Raji (cell line): ENCODE measurements around the gene LMF1.

ENCODE experiments used
- POLR2A ChIP-seq: IDR thresholded peaks from 2 replicates; pipeline ENCODE4 v1.6.1; 2011; ENCODE audit warnings: low read depth, low read length, control low read depth; ENCODE audit not compliant: insufficient read depth

Gene LMF1

GRCh38 chr16:886802-887731, 83.7 kb downstream of the LMF1 start:
- TF ChIP-seq POLR2A, result no peak

GRCh38 chr16:886084-886543, 84.7 kb downstream of the LMF1 start:
- TF ChIP-seq POLR2A, result no peak

- TF ChIP-seq POLR2A, result no peak
Observed at GRCh38 chr16:885391-885790, 85.4 kb downstream of the LMF1 start.

- no peak for TF ChIP-seq POLR2A
Observed at GRCh38 chr16:884232-884631, 86.6 kb downstream of the LMF1 start.

GRCh38 chr16:883781-884180, 87.0 kb downstream of the LMF1 start:
- no peak for TF ChIP-seq POLR2A

- TF ChIP-seq POLR2A, result no peak
Observed at GRCh38 chr16:883340-883739, 87.4 kb downstream of the LMF1 start.

GRCh38 chr16:882256-882655, 88.5 kb downstream of the LMF1 start:
- no peak for TF ChIP-seq POLR2A

GRCh38 chr16:881219-882097, 89.3 kb downstream of the LMF1 start:
- TF ChIP-seq POLR2A, result no peak

- TF ChIP-seq POLR2A, result no peak
Observed at GRCh38 chr16:880471-881171, 90.2 kb downstream of the LMF1 start.

- no peak for TF ChIP-seq POLR2A
Observed at GRCh38 chr16:879986-880385, 90.8 kb downstream of the LMF1 start.

- TF ChIP-seq POLR2A, result no peak
Observed at GRCh38 chr16:879461-879861, 91.3 kb downstream of the LMF1 start.

- TF ChIP-seq POLR2A, result no peak
Observed at GRCh38 chr16:878886-879285, 91.9 kb downstream of the LMF1 start.

GRCh38 chr16:878072-878784, 92.6 kb downstream of the LMF1 start:
- no peak for TF ChIP-seq POLR2A

GRCh38 chr16:877242-878071, 93.3 kb downstream of the LMF1 start:
- no peak for TF ChIP-seq POLR2A
